ENCODE measurements around the gene CNGA4. TPM values are rescaled to one million over a fixed set of nuclear protein-coding genes. Genes with fewer than 3 reads are reported as not detected.

Gene CNGA4
- total RNA-seq, 1 donor from 2014 or later, result 0.20 TPM

- Mint-ChIP-seq H3K4me1 (peaks cover 26% of the 10 kb centered on the region), H3K9me3 (no peaks in the 10 kb centered on the region), H3K27me3 (no peaks in the 10 kb centered on the region), H3K4me3 (no peak overlapping the region), H3K27ac (no peak overlapping the region), H3K36me3 (ENCODE audit: low read depth) (peaks cover 61% of the 10 kb centered on the region)
- TF ChIP-seq CTCF (IDR thresholded peaks at IDR 0.05), result no peak
- intact Hi-C loops (cut with micrococcal nuclease), result no loop called here
- POLR2A ChIA-PET, result interaction anchor here (2.5 kb wide), 1 partner anchor 10 kb away, joined by 9 read pairs; the partner anchor contains the start of gene FHIP1B
- no peak for ATAC-seq (ENCODE audit: low read depth)
- DNase-seq, result no peak
- CTCF ChIA-PET, result no interaction called here
These were observed 14.5 kb upstream of the CNGA4 start for GRCh38 chr11:6224421-6224820.

GRCh38 chr11:6225024-6225423 lies 13.9 kb upstream of the CNGA4 start:
- no peak for TF ChIP-seq CTCF (IDR thresholded peaks at IDR 0.05)
- DNase-seq (no peak), ATAC-seq (ENCODE audit: low read depth) (no peak)
- Mint-ChIP-seq H3K4me1 (peaks cover 31% of the 10 kb centered on the region), H3K4me3 (no peak overlapping the region), H3K27me3 (no peaks in the 10 kb centered on the region), H3K36me3 (ENCODE audit: low read depth) (peaks cover 61% of the 10 kb centered on the region), H3K27ac (no peak overlapping the region), H3K9me3 (no peaks in the 10 kb centered on the region)
- ChIA-PET POLR2A (interaction anchor here (2.5 kb wide), 1 partner anchor 10 kb away, joined by 9 read pairs; the partner anchor contains the start of gene FHIP1B), CTCF (no interaction called here)
- intact Hi-C loops (cut with micrococcal nuclease), result no loop called here

GRCh38 chr11:6225896-6226295 lies 13.0 kb upstream of the CNGA4 start:
- ATAC-seq (ENCODE audit: low read depth) (no peak), DNase-seq (no peak)
- Mint-ChIP-seq H3K4me1 (peaks cover 35% of the 10 kb centered on the region), H3K27ac (no peak overlapping the region), H3K9me3 (no peaks in the 10 kb centered on the region), H3K27me3 (no peaks in the 10 kb centered on the region), H3K36me3 (ENCODE audit: low read depth) (peaks cover 54% of the 10 kb centered on the region), H3K4me3 (no peak overlapping the region)
- TF ChIP-seq CTCF (IDR thresholded peaks at IDR 0.05), result no peak
- CTCF ChIA-PET, result no interaction called here
- POLR2A ChIA-PET, result interaction anchor here (2.5 kb wide), 1 partner anchor 9 kb away, joined by 9 read pairs; the partner anchor contains the start of gene FHIP1B
- intact Hi-C loops (cut with micrococcal nuclease), result no loop called here

- H3K4me3 Mint-ChIP-seq, result no peak overlapping the region
- H3K36me3 Mint-ChIP-seq (ENCODE audit: low read depth), result peaks cover 31% of the 10 kb centered on the region
- no peaks in the 10 kb centered on the region for H3K9me3 Mint-ChIP-seq
- ATAC-seq (ENCODE audit: low read depth), result no peak
- no peak overlapping the region for H3K27ac Mint-ChIP-seq
- DNase-seq, result no peak
- peaks cover 39% of the 10 kb centered on the region for H3K4me1 Mint-ChIP-seq
- CTCF ChIA-PET, result no interaction called here
- no peak for TF ChIP-seq CTCF (IDR thresholded peaks at IDR 0.05)
- POLR2A ChIA-PET, result no interaction called here
- intact Hi-C loops (cut with micrococcal nuclease), result no loop called here
- H3K27me3 Mint-ChIP-seq, result no peaks in the 10 kb centered on the region
These were observed 10.4 kb upstream of the CNGA4 start for GRCh38 chr11:6228520-6228919.

- intact Hi-C loops (cut with micrococcal nuclease), result loop anchor here (5.0 to 10.0 kb wide), 2 partner anchors 515 to 603 kb away; partner anchors contain the start of gene TRIM34
- Mint-ChIP-seq H3K27ac (no peak overlapping the region), H3K27me3 (no peaks in the 10 kb centered on the region), H3K4me3 (no peak overlapping the region), H3K9me3 (no peaks in the 10 kb centered on the region), H3K4me1 (peaks cover 48% of the 10 kb centered on the region), H3K36me3 (ENCODE audit: low read depth) (peaks cover 24% of the 10 kb centered on the region)
- ChIA-PET CTCF (no interaction called here), POLR2A (interaction anchor here (0.7 kb wide), 1 partner anchor 192 kb away, joined by 3 read pairs; no protein-coding TSS in a partner anchor)
- no peak for DNase-seq
- no peak for ATAC-seq (ENCODE audit: low read depth)
- TF ChIP-seq CTCF (IDR thresholded peaks at IDR 0.05), result no peak
These were observed 9.0 kb upstream of the CNGA4 start for GRCh38 chr11:6229911-6230310.

Data from activated B cell treated with CpG ODN at 0.5 μM for 24 hours (primary cell).